Hepatocyte (in vitro differentiated cells): Measurements from ENCODE around the gene ZNF107.

Experiments used
- EZH2 ChIP-seq: fragments of 200-600 bp; sonication (generic); IDR thresholded peaks from 2 replicates; pipeline ENCODE4 v1.6.1; 2016; ENCODE audit warnings: antibody characterized with exemption, mild to moderate bottlenecking, borderline replicate concordance
- TF ChIP-seq, protein P1 (sequence below): fragments of 200-600 bp; sonication (generic); IDR thresholded peaks from 2 replicates; pipeline ENCODE4 v1.5.1; 2016; ENCODE audit warnings: antibody characterized with exemption, mild to moderate bottlenecking; ENCODE audit not compliant: poor library complexity

GRCh38 chr7:64736575-64736974, 70.6 kb downstream of the ZNF107 start:
- TF ChIP-seq, protein P1, sequence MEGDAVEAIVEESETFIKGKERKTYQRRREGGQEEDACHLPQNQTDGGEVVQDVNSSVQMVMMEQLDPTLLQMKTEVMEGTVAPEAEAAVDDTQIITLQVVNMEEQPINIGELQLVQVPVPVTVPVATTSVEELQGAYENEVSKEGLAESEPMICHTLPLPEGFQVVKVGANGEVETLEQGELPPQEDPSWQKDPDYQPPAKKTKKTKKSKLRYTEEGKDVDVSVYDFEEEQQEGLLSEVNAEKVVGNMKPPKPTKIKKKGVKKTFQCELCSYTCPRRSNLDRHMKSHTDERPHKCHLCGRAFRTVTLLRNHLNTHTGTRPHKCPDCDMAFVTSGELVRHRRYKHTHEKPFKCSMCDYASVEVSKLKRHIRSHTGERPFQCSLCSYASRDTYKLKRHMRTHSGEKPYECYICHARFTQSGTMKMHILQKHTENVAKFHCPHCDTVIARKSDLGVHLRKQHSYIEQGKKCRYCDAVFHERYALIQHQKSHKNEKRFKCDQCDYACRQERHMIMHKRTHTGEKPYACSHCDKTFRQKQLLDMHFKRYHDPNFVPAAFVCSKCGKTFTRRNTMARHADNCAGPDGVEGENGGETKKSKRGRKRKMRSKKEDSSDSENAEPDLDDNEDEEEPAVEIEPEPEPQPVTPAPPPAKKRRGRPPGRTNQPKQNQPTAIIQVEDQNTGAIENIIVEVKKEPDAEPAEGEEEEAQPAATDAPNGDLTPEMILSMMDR = no peak
- TF ChIP-seq EZH2 = no peak
